ENCODE measurements around the gene IPPK. TPM values are rescaled to one million over a fixed set of nuclear protein-coding genes. Genes with fewer than 3 reads are reported as not detected.

Gene IPPK
- total RNA-seq, 4 donors from 2014 or later = 49.2 to 71.5 (median 54.4) TPM

- no peak overlapping the region for H3K4me3 ChIP-seq (ENCODE audit: low read depth, poor library complexity, severe bottlenecking)
- 78 to 79% methylated on average over 7 of the region's 7 CpGs for WGBS, 2 donors
- TF ChIP-seq, protein P1, sequence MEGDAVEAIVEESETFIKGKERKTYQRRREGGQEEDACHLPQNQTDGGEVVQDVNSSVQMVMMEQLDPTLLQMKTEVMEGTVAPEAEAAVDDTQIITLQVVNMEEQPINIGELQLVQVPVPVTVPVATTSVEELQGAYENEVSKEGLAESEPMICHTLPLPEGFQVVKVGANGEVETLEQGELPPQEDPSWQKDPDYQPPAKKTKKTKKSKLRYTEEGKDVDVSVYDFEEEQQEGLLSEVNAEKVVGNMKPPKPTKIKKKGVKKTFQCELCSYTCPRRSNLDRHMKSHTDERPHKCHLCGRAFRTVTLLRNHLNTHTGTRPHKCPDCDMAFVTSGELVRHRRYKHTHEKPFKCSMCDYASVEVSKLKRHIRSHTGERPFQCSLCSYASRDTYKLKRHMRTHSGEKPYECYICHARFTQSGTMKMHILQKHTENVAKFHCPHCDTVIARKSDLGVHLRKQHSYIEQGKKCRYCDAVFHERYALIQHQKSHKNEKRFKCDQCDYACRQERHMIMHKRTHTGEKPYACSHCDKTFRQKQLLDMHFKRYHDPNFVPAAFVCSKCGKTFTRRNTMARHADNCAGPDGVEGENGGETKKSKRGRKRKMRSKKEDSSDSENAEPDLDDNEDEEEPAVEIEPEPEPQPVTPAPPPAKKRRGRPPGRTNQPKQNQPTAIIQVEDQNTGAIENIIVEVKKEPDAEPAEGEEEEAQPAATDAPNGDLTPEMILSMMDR (IDR thresholded peaks at IDR 0.05) = no peak
- no peak for TF ChIP-seq POLR2A (IDR thresholded peaks at IDR 0.05)
- intact Hi-C loops (cut with DNase I; ENCODE audit: low total_unique reads) = loop anchor here (10.0 kb wide), 1 partner anchor 494 kb away; no protein-coding TSS in a partner anchor
- peak in 1 of 2 donors; percentile 54 for DNase-seq (ENCODE audit: low spot score in 2 of 2)
Measured at GRCh38 chr9:92639124-92639523, 30.8 kb downstream of the IPPK start.

- no peak overlapping the region for H3K4me3 ChIP-seq (ENCODE audit: low read depth, poor library complexity, severe bottlenecking)
- TF ChIP-seq, protein P1 (IDR thresholded peaks at IDR 0.05) = no peak
- TF ChIP-seq POLR2A (IDR thresholded peaks at IDR 0.05) = no peak
- peak in 1 of 2 donors; percentile 75 for DNase-seq (ENCODE audit: low spot score in 2 of 2)
- 55 to 61% methylated on average over 5 of the region's 5 CpGs for WGBS, 2 donors
- intact Hi-C loops (cut with DNase I; ENCODE audit: low total_unique reads) = loop anchor here (10.0 kb wide), 1 partner anchor 494 kb away; no protein-coding TSS in a partner anchor
Measured at GRCh38 chr9:92638621-92639101, 31.3 kb downstream of the IPPK start.

DNA sequence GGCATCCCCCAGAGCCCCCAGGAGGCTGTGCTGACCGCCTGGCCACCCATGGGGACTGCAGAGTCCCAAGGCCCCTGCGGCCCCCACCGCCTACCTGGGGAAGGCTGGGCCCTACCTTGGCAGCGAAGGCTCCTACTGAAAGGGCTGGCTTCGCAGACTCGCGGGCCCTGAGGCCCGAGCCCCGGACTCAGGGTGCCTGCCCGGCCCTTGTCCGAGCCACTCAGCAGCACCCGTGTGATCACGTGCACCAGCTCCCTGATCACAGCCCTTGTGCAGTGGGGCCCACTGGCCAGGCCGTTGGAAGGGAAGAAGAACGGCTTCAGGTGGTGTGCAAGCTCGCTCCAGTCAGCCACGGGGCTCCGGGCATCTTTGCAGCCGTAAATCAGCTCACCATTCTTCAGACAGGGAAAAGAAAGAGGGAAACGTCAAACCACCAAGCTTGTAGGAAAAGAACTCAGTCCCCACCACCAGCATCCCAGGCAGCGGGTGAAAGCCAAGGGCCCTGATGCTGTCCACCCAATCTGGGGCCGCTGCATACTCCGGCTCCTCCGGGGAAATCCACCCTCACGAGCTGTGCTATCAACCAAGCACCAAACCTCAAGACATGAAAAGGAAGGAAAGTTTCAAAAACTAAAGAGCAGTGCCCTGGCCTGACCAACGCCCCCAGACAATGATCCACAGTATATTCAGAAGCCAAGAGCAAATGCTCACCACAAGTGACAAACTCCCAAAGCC is 31.9 kb downstream of the IPPK start:
- intact Hi-C loops (cut with DNase I; ENCODE audit: low total_unique reads) = loop anchor here (10.0 kb wide), 1 partner anchor 493 kb away; no protein-coding TSS in a partner anchor
- peak in 1 of 2 donors; percentile 80 for DNase-seq (ENCODE audit: low spot score in 2 of 2)
- 88 to 95% methylated on average over 26 of the region's 26 CpGs for WGBS, 2 donors
- no peak overlapping the region for H3K4me3 ChIP-seq (ENCODE audit: low read depth, poor library complexity, severe bottlenecking)
- no peak for TF ChIP-seq POLR2A (IDR thresholded peaks at IDR 0.05)
- TF ChIP-seq, protein P1 (IDR thresholded peaks at IDR 0.05) = no peak

GRCh38 chr9:92637326-92637725 is 32.6 kb downstream of the IPPK start:
- H3K4me3 ChIP-seq (ENCODE audit: low read depth, poor library complexity, severe bottlenecking) = no peak overlapping the region
- TF ChIP-seq, protein P1 (IDR thresholded peaks at IDR 0.05) = no peak
- DNase-seq (ENCODE audit: low spot score in 2 of 2) = peak in 1 of 2 donors; percentile 72
- intact Hi-C loops (cut with DNase I; ENCODE audit: low total_unique reads) = loop anchor here (10.0 kb wide), 1 partner anchor 493 kb away; no protein-coding TSS in a partner anchor
- 50 to 81% methylated on average over 3 to 7 of the region's 7 CpGs for WGBS, 2 donors

DNA sequence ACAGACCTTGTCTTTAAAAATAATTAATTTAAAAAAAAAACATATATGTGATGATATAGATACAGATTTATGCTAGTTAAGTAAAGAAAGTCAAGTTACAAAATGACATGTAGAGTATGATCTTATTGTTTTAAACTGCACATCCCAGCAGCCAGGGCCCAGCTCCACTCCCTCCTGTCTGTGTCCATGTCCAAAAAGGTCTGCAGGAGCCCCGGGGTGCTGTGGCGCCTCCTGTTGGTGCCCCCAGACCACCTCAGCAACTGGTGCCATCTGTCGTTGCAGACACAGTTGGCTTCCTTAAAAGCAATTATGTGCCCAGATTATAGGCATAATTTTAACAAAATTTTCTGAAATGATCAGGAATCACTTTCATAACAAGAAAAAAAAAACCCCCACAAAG is 33.3 kb downstream of the IPPK start:
- DNase-seq (ENCODE audit: low spot score in 2 of 2) = peak in 1 of 2 donors; percentile 77
- no peak for TF ChIP-seq POLR2A (IDR thresholded peaks at IDR 0.05)
- TF ChIP-seq, protein P1 (IDR thresholded peaks at IDR 0.05) = no peak
- 86 to 88% methylated on average over 3 of the region's 3 CpGs for WGBS, 2 donors
- H3K4me3 ChIP-seq (ENCODE audit: low read depth, poor library complexity, severe bottlenecking) = no peak overlapping the region
- intact Hi-C loops (cut with DNase I; ENCODE audit: low total_unique reads) = loop anchor here (10.0 kb wide), 1 partner anchor 492 kb away; no protein-coding TSS in a partner anchor

Data from lower leg skin (tissue), 4 donors.